Hematopoietic multipotent progenitor cell treated with erythropoietin and hydrocortisone succinate and interleukin-3 and kit ligand, for 4 days (in vitro differentiated cells): ENCODE measurements around the gene CADPS.

Source experiments
- DNase-seq: peaks from one replicate; pipeline ENCODE4 v3.0.0-alpha.2; 2015

Gene CADPS

GRCh38 chr3:62405135-62405534, 470.1 kb downstream of the CADPS start:
- DNase-seq: no peak

- DNase-seq: no peak
Observed at GRCh38 chr3:62404321-62404720, 470.9 kb downstream of the CADPS start.

- no peak for DNase-seq
Observed at GRCh38 chr3:62403765-62404164, 471.5 kb downstream of the CADPS start.

- DNase-seq: no peak
Observed at GRCh38 chr3:62392626-62393292, 482.5 kb downstream of the CADPS start.

- no peak for DNase-seq
Observed at GRCh38 chr3:62387251-62387650, 488.0 kb downstream of the CADPS start.

- DNase-seq: no peak
Observed at GRCh38 chr3:62379321-62379798, 495.9 kb downstream of the CADPS start.

- no peak for DNase-seq
Observed at GRCh38 chr3:62378921-62379320, 496.3 kb downstream of the CADPS start.

- DNase-seq: no peak
Observed at GRCh38 chr3:62378311-62378789, 496.9 kb downstream of the CADPS start.

GRCh38 chr3:62376906-62377877, 498.0 kb downstream of the CADPS start:
- no peak for DNase-seq

- no peak for DNase-seq
Observed at GRCh38 chr3:62376454-62376720, 498.8 kb downstream of the CADPS start.

- DNase-seq: no peak
Observed at GRCh38 chr3:62375655-62376453, 499.4 kb downstream of the CADPS start.

- no peak for DNase-seq
Observed at GRCh38 chr3:62374341-62375218, 500.6 kb downstream of the CADPS start.

GRCh38 chr3:62373714-62374333, 501.4 kb downstream of the CADPS start:
- DNase-seq: no peak

GRCh38 chr3:62373215-62373614, 502.0 kb downstream of the CADPS start, which contains the start of gene FEZF2:
FEZF2 (minus strand) TSS chr3:62373550; CDS start chr3:62372868, 682 bp downstream.
- DNase-seq: peak; percentile 13

GRCh38 chr3:62372621-62373041, 502.6 kb downstream of the CADPS start:
- no peak for DNase-seq

GRCh38 chr3:62371720-62372591, 503.3 kb downstream of the CADPS start:
- DNase-seq: no peak

- DNase-seq: no peak
Observed at GRCh38 chr3:62370858-62371719, 504.1 kb downstream of the CADPS start.

GRCh38 chr3:62370112-62370857, 504.9 kb downstream of the CADPS start:
- peak; percentile 21 for DNase-seq

- no peak for DNase-seq
Observed at GRCh38 chr3:62369476-62369743, 505.8 kb downstream of the CADPS start.
